Mesenchymal stem cell (in vitro differentiated cells and primary cell): ENCODE data around the gene PLXDC2.

Experiments used
- DNase-seq: peaks from one replicate; pipeline ENCODE4 v3.0.0-alpha.2; 2013
- H2AFZ ChIP-seq: one replicate; pipeline ENCODE4 v1.6.1; 2013; ENCODE audit warnings: low read depth, mild to moderate bottlenecking, control low read depth, inconsistent platforms, low read length, moderate library complexity
- H2AK5ac ChIP-seq: 2 replicates; pipeline ENCODE4 v1.6.1; 2013; ENCODE audit warnings: low read length, moderate library complexity, mild to moderate bottlenecking, inconsistent platforms; ENCODE audit not compliant: severe bottlenecking
- H2BK120ac ChIP-seq: one replicate; pipeline ENCODE4 v1.6.1; 2013; ENCODE audit warnings: low read depth, mild to moderate bottlenecking, inconsistent platforms, low read length, moderate library complexity
- H2BK12ac ChIP-seq, 2 experiments: one replicate each; pipeline ENCODE4 v1.6.1; 2013; ENCODE audit warnings: inconsistent platforms in 2 of 2, low read length in 2 of 2, mild to moderate bottlenecking in 2 of 2, moderate library complexity in 2 of 2, control low read depth in 1 of 2
- H2BK15ac ChIP-seq: one replicate; pipeline ENCODE4 v1.6.1; 2013; ENCODE audit warnings: mild to moderate bottlenecking, low read depth, inconsistent platforms; ENCODE audit not compliant: poor library complexity, severe bottlenecking
- H2BK5ac ChIP-seq: 2 replicates; pipeline ENCODE4 v1.6.1; 2013; ENCODE audit warnings: low read depth, mild to moderate bottlenecking, low read length, control low read depth, inconsistent platforms; ENCODE audit not compliant: poor library complexity, severe bottlenecking
- H3K14ac ChIP-seq, 2 experiments: one replicate each; pipeline ENCODE4 v1.6.1; 2013; ENCODE audit warnings: inconsistent platforms in 2 of 2, low read length in 2 of 2, control low read depth in 1 of 2, mild to moderate bottlenecking in 1 of 2, moderate library complexity in 1 of 2
- H3K18ac ChIP-seq, 2 experiments: one replicate each; pipeline ENCODE4 v1.6.1; 2013; ENCODE audit warnings: inconsistent platforms in 2 of 2, low read length in 2 of 2, control low read depth in 1 of 2, low read depth in 1 of 2, mild to moderate bottlenecking in 1 of 2
- H3K23ac ChIP-seq, 2 experiments: one replicate each; pipeline ENCODE4 v1.6.1; 2013; ENCODE audit warnings: inconsistent platforms in 2 of 2, low read length in 2 of 2, mild to moderate bottlenecking in 2 of 2, moderate library complexity in 2 of 2, control low read depth in 1 of 2
- H3K27ac ChIP-seq: 2 replicates; pipeline ENCODE4 v1.5.1; 2013; ENCODE audit warnings: mild to moderate bottlenecking, moderate library complexity, low read length, control low read depth, inconsistent platforms; ENCODE audit not compliant: poor library complexity, severe bottlenecking
- H3K27me3 ChIP-seq, 2 experiments: 2 replicates each; pipeline versions ENCODE4 v1.6.1 to v1.7.0; 2013; ENCODE audit warnings: low read length in 2 of 2, mild to moderate bottlenecking in 2 of 2, moderate library complexity in 2 of 2, control low read depth in 1 of 2, inconsistent platforms in 1 of 2; ENCODE audit not compliant: control insufficient read depth in 1 of 2, insufficient read depth in 1 of 2
- H3K36me3 ChIP-seq, 2 experiments: 2 replicates each; pipeline versions ENCODE4 v1.6.1 to v1.7.0; 2013; ENCODE audit warnings: low read length in 2 of 2, control low read depth in 1 of 2, inconsistent platforms in 1 of 2, low read depth in 1 of 2, mild to moderate bottlenecking in 1 of 2; ENCODE audit not compliant: insufficient read depth in 2 of 2, control insufficient read depth in 1 of 2
- H3K4ac ChIP-seq, 2 experiments: one replicate each; pipeline ENCODE4 v1.6.1; 2013; ENCODE audit warnings: inconsistent platforms in 2 of 2, low read length in 2 of 2, mild to moderate bottlenecking in 2 of 2, moderate library complexity in 2 of 2, control low read depth in 1 of 2, low read depth in 1 of 2
- H3K4me1 ChIP-seq: 2 replicates; pipeline ENCODE4 v1.6.1; 2013; ENCODE audit warnings: low read depth, low read length, control low read depth; ENCODE audit not compliant: control insufficient read depth, insufficient read depth
- H3K4me2 ChIP-seq: 2 replicates; pipeline ENCODE4 v1.6.1; 2013; ENCODE audit warnings: low read length, mild to moderate bottlenecking, inconsistent platforms; ENCODE audit not compliant: poor library complexity, severe bottlenecking
- H3K4me3 ChIP-seq, 2 experiments: 2 replicates each; pipeline versions ENCODE4 v1.5.1 to v1.7.0; 2013; ENCODE audit warnings: low read length in 2 of 2, mild to moderate bottlenecking in 2 of 2, control low read depth in 1 of 2, low read depth in 1 of 2; ENCODE audit not compliant: insufficient read depth in 1 of 2
- H3K79me1 ChIP-seq: replicated peaks from 2 replicates; pipeline ENCODE4 v1.6.1; 2013; ENCODE audit warnings: mild to moderate bottlenecking, control low read depth, low read length, inconsistent platforms; ENCODE audit not compliant: poor library complexity, severe bottlenecking
- H3K9ac ChIP-seq: 2 replicates; pipeline ENCODE4 v1.7.0; 2013; ENCODE audit warnings: mild to moderate bottlenecking, low read length, moderate library complexity
- H3K9me3 ChIP-seq: 2 replicates; pipeline ENCODE4 v1.7.0; 2013; ENCODE audit warnings: mild to moderate bottlenecking, low read length; ENCODE audit not compliant: control insufficient read depth
- H4K8ac ChIP-seq: one replicate; pipeline ENCODE4 v1.6.1; 2013; ENCODE audit warnings: inconsistent platforms, mild to moderate bottlenecking, low read length, moderate library complexity
- H4K91ac ChIP-seq: one replicate; pipeline ENCODE4 v1.6.1; 2013; ENCODE audit warnings: mild to moderate bottlenecking, low read length, inconsistent platforms
- WGBS: methylation state at CpG from one replicate; pipeline ENCODE4 v1.1.7; 2013; ENCODE audit warnings: mixed read lengths; 5-methylcytosine and 5-hydroxymethylcytosine counted together

The PLXDC2 gene

GRCh38 chr10:20075713-20076112 lies 259.5 kb downstream of the PLXDC2 start:
- Histone ChIP-seq H3K4ac (no peak overlapping the region), H2BK120ac (no peak overlapping the region), H3K27ac (no peak overlapping the region), H3K4me1 (no peaks in the 10 kb centered on the region), H3K27me3 (no peaks in the 10 kb centered on the region), H2BK15ac (no peak overlapping the region), H2BK5ac (no peak overlapping the region), H3K79me1 (no peaks in the 10 kb centered on the region), H3K4me2 (no peak overlapping the region), H3K23ac (no peak overlapping the region), H4K91ac (no peak overlapping the region), H3K9ac (no peak overlapping the region), H3K18ac (no peak overlapping the region), H3K9me3 (peaks cover 5% of the 10 kb centered on the region), H3K4me3 (no peak overlapping the region), H3K36me3 (no peaks in the 10 kb centered on the region), H3K14ac (no peak overlapping the region), H2BK12ac (no peak overlapping the region), H4K8ac (no peak overlapping the region), H2AFZ (no peak overlapping the region), H2AK5ac (no peak overlapping the region)
- WGBS: 78% methylated on average over 1 of the region's 1 CpG
- DNase-seq: no peak

DNA sequence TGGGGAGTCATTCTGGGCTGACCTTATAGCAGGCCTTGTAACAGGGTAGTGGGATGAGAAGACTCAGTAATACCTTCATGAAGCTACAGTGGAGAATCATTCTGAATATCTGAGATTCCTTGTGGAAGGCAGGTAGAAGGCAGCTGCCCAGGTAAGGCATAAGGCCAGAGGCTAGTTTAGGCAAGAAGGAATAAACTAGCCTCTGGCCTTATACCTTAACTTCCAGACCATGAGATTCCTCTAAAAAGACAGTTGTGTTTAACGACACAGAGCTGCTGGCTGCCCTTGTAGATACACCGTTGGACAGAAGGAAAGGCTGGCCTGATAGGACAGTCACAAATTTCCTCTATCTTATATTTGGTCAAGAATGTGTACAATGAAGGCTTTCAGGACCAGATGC lies 268.2 kb downstream of the PLXDC2 start:
- Histone ChIP-seq H3K4me2 (no peak overlapping the region), H2BK15ac (no peak overlapping the region), H3K9me3 (peaks cover 5% of the 10 kb centered on the region), H3K18ac (no peak overlapping the region), H4K91ac (no peak overlapping the region), H2BK120ac (no peak overlapping the region), H2BK12ac (no peak overlapping the region), H3K79me1 (no peaks in the 10 kb centered on the region), H3K27me3 (no peaks in the 10 kb centered on the region), H3K36me3 (no peaks in the 10 kb centered on the region), H3K9ac (no peak overlapping the region), H3K27ac (no peak overlapping the region), H3K4me1 (no peaks in the 10 kb centered on the region), H3K23ac (no peak overlapping the region), H4K8ac (peak overlapping the region; percentile 14), H3K4me3 (no peak overlapping the region), H3K14ac (no peak overlapping the region), H3K4ac (no peak overlapping the region), H2BK5ac (no peak overlapping the region), H2AK5ac (no peak overlapping the region), H2AFZ (no peak overlapping the region)
- no peak for DNase-seq
- 100% methylated on average over 2 of the region's 2 CpGs for WGBS

DNA sequence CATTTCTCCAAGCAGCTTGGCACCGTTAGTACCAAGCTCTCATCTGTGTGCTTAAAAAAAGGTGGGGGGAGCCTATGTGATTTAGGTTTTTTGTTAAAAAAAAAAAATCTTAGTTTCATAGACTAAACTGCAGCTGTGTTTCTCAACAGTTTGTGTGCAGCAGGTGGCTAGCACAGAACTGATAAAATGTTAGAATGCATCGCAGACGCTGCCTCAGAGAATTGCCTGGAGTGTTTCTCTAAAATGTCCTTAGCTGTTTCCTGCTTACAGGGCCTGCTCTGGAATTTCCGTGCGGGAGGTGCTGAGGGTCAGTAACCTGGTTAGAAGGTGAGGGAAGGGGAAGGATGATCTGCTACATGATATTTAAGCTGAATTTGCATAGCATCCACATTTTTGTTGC lies 268.9 kb downstream of the PLXDC2 start:
- Histone ChIP-seq H3K27ac (no peak overlapping the region), H3K36me3 (no peaks in the 10 kb centered on the region), H3K4ac (no peak overlapping the region), H3K4me3 (no peak overlapping the region), H2BK5ac (no peak overlapping the region), H3K9ac (no peak overlapping the region), H2BK120ac (no peak overlapping the region), H3K4me1 (no peaks in the 10 kb centered on the region), H3K14ac (no peak overlapping the region), H3K23ac (no peak overlapping the region), H2BK12ac (no peak overlapping the region), H3K79me1 (no peaks in the 10 kb centered on the region), H4K8ac (no peak overlapping the region), H2BK15ac (no peak overlapping the region), H3K27me3 (no peaks in the 10 kb centered on the region), H4K91ac (no peak overlapping the region), H2AFZ (no peak overlapping the region), H3K4me2 (no peak overlapping the region), H3K9me3 (peaks cover 5% of the 10 kb centered on the region), H3K18ac (no peak overlapping the region), H2AK5ac (no peak overlapping the region)
- DNase-seq: no peak
- 75% methylated on average over 5 of the region's 5 CpGs for WGBS

DNA sequence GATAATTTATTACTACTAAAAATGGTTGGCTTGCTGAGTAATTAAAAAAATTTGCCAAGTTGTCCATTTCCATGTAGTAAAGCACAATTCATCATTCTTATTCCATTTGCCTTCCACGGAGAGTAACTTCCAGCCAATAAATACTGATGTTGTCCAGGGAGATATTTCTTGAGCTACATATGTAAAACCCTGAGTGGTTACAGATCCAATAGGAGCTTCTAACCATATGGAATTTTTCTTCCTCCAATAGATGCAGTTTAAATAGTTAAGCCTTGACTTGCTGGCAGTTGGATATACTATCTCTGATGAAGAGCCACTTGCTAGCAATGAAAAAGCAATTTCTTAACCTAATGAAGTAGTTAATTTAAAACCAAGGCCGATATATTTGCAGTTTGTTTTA lies 271.1 kb downstream of the PLXDC2 start:
- Histone ChIP-seq H3K4me1 (no peaks in the 10 kb centered on the region), H2BK5ac (no peak overlapping the region), H3K36me3 (no peaks in the 10 kb centered on the region), H3K4me2 (no peak overlapping the region), H2BK12ac (no peak overlapping the region), H2BK120ac (no peak overlapping the region), H4K8ac (no peak overlapping the region), H3K4ac (no peak overlapping the region), H2AK5ac (no peak overlapping the region), H3K23ac (no peak overlapping the region), H3K9me3 (peaks cover 5% of the 10 kb centered on the region), H4K91ac (no peak overlapping the region), H3K14ac (no peak overlapping the region), H3K27me3 (no peaks in the 10 kb centered on the region), H3K18ac (no peak overlapping the region), H2AFZ (no peak overlapping the region), H3K9ac (no peak overlapping the region), H3K79me1 (no peaks in the 10 kb centered on the region), H3K27ac (no peak overlapping the region), H2BK15ac (no peak overlapping the region), H3K4me3 (no peak overlapping the region)
- no peak for DNase-seq
- WGBS: no CpG with 5 or more reads among the region's 2 CpGs
